Kidney tubule cell (primary cell): ENCODE data around the gene MTHFD1.

Experiments used
- DNase-seq: peaks from one replicate; pipeline ENCODE4 v3.0.0-alpha.2; 2018; ENCODE audit warnings: low spot score

Gene MTHFD1

DNA sequence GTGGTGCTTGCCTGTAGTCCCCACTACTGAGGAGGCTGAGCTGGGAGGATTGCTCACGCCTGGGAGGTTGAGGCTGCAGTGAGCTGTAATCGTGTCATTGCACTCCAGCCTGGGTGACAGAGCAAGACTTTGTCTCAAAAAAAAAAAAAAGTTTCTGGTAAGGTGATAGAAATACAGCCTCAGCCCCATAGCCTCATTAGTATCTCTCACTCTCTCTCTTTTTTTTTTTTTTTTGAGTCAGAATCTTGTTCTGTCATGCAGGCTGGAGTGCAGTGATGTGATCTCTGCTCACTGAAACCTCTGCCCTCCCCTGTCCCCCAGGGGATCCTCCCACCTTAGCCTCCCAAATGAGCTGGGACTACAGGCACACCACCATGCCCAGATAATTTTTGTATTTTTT is 19.2 kb downstream of the MTHFD1 start:
- no peak for DNase-seq

DNA sequence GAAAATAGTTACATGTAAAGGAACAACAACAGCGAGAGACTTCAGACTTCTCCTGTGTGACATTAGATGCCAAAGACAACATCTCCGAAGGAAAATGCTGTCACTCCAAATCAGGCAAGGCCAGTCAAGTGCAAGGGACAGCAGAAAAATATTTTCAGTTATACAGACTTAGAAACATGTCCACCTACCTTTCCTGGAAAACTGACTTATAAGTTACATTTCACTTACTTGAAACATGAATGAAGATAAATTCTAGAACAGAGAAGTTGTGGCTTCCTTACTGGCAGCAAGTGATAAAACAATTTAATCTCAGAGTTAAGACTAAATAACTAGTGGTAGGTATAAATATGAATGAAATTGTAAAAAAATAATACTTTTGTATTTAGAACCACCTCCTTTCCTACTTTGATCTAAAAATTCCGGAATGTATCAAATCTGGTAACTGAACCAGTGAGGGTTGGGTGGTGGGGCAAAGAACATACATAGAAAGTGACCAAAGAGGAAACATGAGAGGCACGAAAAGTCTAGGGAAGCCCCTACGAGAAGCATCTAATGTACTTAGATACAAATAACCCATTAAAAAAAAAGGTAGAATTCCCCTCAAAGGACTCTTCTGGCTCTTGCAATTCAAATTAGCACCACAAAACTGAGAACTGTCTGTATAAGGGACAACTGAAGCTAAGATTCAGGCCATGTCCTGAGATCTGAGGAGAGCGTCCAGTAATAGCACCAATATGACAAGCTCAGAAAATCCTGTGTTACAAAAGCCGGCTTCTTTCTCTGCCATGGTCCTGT is 21.2 kb downstream of the MTHFD1 start:
- no peak for DNase-seq

DNA sequence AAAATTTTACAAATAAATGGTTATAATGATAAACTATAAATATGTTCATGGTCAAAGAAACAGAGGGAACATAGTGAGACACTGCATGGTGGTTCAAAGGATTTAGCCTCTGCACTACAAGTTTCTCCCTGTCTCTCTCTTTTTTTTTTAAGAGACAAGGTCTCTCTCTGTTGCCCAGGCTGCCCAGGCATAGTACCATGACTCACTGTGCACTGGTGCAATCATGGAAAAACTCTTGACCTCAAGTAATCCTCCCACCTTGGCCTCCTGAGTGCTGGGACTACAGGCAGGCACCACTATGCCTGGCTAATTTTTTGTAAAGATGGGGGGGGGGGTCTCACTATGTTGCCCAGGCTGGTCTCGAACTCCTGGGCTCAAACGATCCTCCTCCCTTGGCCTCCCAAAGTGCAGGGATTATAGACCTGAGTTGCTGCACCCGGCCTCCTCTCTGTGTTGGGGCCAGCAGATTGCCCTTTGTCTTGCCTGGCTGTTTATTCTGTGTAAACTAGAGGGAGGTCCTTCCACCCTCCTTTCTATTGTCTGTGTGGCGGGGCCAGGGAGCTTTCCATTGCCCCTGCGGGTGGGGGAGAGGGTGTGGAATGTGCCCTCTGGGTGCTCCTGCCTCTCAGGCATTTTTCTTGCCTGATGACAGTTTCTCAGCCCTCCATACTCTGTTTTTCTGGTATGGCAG is 22.1 kb downstream of the MTHFD1 start:
- peak; percentile 80 for DNase-seq

DNA sequence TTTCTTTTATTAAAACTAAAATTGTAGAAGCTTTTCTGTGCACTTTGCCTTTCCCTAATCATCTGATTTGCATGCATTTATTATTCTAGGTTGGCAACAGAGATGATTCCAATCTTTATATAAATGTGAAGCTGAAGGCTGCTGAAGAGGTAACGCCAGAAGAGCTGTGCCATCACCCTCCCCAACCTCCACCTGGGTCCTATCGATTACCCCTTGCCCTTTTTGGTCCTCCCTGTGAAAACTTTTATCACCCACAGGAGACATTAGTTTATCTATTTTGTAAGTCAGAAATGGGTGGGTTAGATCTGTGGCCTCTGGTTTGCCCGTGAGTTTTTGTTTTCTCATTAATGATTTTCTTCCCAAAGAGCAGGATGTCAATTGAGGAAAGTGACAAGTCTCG is 22.8 kb downstream of the MTHFD1 start:
- no peak for DNase-seq

DNA sequence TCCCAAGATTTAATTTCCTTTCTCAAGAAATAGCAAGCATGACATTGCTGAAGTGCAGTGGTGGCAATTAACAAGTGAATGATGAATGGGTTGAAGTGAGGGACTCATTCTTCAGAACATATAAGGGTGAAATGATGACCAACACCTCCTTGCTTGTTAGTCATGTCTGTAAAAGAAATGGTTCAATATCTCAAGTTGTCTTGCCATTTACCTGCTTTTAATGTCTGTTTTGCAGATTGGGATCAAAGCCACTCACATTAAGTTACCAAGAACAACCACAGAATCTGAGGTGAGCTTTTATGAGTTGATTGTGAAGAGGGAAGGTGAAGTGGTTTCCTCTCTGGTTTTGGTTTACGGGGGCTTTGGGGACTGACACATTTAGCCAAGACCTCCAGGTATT is 24.1 kb downstream of the MTHFD1 start:
- no peak for DNase-seq

DNA sequence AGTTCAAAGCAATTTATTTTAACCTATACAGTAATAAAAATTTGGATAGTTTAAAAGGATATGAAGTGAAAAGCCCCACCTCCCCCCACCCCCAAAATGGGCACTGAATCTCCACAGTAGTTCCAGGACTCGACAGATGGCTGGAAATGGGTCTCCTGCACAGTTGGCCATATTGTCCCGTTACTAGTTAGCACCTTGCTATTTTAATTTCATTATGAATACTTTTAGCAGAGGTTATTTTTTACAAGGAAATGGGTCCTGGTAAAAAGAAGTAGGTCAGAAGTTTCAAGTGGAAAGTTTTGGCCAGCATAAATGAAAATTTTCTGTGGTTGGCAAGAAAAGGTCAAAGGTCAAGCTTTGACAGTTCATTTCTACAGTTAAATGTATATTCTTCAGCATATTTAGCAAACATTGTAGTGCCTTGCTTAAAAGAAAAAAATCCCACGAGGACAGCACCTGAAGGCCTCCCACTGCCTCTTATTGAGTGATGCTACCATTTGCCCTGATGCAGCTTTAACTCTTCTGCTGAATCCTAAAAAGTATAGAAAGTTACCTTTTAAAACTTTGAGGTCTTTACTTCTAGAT is 28.3 kb downstream of the MTHFD1 start:
- DNase-seq, result no peak

DNA sequence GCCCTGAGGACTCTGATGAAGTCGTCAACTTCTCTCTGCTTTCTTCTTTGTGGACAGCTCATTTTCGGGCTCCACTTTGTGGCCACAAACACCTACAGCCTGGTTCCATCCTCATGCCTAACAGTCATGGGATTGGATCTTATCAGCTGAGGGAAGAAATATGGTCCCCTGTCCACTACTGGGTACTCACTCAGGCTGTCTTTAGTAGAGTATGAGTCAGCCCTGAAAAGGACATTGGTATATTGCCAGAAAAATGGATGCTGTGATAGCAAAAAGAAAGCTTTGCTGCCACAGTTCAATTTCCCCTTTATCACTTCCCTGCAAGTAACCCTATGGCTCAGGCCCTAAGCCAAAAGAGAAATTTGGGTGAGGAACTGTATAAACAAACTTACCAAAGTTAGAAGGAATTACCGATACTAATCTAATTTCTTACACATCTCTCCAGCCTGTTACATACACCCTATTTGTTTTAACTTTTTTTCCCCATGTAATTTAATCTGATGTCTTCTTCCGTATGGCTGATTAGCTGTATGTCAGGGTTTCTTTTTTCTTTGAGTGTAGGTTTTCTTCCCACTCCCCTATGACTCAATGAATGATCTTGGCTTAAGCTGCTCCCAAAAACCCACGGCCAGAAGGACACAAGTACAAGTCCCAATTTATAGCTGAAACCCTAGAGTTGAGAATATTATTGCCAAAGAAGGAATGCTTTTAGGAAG is 29.1 kb downstream of the MTHFD1 start:
- DNase-seq, result peak; percentile 4

DNA sequence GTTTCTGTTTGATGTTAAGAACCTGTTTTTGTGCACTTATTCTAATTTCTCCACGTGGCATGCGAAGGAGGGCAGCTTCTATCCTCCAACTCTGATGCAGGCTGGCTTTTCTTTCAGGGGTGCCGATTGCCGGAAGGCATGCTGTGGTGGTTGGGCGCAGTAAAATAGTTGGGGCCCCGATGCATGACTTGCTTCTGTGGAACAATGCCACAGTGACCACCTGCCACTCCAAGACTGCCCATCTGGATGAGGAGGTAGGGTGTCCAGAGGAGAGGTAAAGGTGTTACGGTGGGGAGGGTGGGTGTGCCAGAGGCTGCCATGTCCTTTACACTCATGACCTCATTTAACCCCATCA is 29.6 kb downstream of the MTHFD1 start:
- no peak for DNase-seq

DNA sequence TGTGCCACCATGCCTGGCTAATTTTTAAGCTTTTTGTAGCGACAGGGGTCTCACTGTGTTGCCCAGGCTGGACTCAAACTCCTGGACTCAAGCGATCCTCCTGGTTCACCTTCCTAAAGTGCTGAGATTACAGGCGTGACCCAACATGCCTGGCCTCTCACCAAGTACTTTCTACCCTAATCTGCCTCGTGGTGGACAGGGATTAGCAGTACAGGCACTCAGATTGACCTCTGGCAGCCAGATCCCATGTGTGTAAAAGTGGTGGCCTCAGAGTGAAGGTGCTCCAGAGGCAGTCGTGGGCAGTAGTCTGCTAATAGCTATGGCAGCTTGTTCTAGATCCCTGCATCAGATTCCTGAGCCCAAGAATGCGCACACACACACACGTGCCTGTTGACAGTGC is 30.9 kb downstream of the MTHFD1 start:
- DNase-seq, result no peak

DNA sequence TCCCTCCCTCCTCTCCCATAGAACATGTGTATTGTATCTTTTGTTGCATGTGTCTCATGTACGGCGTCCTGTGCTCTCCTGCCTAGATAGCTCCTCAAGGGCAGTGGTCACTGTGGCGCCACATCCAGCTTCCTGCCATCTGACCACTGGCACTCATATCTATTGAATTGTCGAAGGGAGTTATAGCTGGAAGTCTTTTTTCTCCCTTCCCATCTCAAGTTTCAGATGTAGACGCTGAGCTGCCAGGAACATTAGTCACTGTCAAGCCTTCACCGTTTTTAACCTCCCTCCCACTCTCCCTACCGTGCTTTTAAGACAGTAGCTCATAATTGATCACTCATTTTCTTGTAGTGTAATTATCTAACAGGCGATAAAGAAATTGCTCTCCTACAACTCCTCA is 33.0 kb downstream of the MTHFD1 start:
- peak; percentile 41 for DNase-seq

DNA sequence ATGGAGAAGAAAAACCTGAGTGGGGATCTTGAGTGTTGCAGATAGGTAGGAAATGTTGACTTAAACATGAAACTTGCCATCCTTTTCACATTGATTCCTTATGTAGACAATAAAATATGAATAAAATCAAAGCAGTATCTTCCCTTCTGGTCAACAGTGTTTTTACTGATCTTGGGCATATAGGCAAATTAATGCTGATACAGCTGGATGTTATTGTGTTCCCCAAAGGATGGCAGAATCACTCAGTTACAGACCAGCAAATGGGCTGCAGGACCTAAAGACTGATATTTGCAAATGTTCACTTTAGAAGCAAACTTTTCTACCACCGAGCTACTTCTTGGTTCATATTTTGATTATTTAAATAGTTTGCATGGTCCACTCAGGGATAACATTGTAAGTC is 33.9 kb downstream of the MTHFD1 start:
- DNase-seq, result no peak

DNA sequence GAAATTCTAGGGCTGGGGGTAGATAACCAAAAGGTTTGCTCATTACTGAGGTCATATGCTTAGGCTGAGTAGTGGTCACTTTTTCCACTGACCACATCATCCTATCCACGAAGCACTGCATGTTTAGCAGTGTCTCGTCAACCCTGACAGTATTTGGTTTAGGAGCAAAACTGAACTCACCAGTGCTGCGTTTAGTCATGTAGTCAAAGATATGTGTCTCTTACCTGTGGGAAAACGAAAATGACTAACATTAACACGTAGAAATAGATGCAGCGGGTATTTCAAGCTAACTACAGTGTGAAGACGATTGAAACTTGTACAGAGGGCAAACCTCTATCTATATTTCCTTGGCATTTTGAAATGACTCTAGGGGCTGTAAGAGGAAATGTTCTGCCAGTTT is 34.6 kb downstream of the MTHFD1 start:
- no peak for DNase-seq

DNA sequence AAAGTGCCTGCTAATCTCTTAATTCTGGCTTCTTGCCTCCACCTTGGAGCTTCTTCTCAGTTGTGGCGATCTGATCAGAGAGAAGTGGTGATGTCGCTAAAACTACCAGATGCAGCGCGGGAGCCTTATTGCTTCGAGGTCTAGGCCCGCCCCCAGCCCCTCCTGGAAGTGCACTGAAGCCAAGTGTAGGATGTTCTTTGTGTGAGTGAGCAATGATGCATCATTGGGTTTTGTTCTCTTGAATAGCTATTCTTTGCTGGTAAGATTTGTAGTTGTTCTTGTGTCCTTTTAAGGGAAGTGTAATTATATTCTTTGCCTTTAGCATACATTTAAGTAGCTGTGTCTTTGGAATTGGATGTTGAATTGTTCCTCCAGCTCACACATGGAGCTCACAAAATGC is 35.8 kb downstream of the MTHFD1 start:
- peak; percentile 14 for DNase-seq

DNA sequence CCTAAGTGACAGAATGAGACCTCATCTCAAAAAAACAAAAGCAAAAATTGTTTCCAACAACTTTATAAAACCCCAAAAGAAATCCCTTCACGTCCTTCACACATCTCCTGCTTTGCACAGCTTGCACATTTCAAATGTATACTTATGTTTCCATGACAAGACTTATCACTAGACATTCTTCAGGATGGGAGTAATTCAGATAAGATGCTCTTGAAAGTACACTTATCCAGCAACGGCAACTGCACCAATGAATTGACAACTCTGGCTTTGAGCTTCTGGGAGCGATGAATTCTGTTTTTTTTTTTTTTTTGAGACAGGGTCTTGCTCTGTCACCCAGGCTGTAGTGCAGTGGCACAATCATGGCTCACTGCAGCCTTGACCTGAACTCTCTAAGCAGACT is 46.4 kb downstream of the MTHFD1 start:
- DNase-seq, result no peak

DNA sequence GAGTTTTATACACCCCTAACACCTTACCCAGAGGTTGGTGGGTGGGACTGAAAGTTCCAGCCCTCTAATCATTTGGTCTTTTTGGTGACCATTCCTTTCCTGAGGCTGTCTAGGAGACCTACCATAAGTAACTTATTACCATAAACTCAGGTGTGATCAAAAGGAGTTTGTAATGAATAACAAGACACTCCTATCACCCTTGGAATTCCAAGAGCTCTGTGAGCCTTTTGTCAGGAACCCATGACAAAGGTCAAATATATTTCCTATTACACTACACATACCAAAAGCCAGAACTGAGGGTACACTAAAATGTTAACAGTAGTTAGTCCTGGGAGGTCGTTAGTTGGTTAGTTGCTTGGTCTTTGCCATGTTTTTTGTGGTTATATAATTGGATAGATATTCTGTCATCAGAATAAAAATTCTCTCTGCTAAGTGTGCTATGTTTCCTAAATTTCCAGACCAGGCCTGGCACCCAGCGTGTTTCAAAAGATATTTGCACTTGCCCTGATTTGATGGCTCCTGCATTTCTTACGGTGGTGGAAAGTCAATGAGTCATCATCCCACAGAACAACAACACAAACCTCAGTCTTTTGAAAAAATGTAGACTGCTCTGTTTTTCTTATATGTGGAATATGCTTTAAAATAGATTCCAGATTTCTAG is 50.2 kb downstream of the MTHFD1 start:
- peak; percentile 99 for DNase-seq

DNA sequence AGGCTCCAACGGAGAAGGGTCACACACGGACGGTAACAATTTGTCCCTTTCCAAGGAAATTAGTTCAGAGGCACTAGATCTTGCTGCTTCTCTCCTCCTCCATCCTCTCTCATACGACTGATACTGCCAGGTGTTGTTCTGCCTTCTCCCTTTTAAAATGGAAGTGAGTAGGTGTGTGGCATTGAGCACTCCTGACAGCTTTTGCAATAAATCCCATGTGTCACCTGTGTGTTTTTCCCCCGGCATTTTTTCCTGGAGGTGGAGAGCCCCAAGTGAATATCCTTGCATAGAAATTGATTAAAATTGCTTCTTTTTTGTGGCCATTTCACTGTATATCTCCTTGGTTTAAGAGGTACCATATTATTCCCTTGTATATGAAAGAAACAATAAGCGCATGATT is 51.0 kb downstream of the MTHFD1 start:
- no peak for DNase-seq

DNA sequence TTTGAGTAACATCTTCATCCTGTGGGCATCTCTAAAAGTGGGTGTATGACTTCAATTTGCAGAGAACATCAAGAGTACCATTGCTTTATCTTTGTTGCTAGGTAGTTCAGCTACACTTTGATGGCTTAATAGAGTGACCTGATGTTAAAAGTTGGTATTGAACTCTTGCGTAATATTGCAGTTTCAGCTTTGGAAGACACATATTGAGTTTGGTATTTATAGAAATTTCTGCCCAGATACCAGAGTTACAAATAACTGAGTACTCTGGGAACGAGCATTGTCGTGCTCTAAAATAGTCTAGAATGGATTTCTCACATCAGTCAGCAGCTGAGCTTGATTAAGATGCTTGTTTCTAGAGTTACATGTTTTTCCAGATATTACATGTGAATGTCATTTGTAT is 52.3 kb downstream of the MTHFD1 start:
- DNase-seq, result no peak

DNA sequence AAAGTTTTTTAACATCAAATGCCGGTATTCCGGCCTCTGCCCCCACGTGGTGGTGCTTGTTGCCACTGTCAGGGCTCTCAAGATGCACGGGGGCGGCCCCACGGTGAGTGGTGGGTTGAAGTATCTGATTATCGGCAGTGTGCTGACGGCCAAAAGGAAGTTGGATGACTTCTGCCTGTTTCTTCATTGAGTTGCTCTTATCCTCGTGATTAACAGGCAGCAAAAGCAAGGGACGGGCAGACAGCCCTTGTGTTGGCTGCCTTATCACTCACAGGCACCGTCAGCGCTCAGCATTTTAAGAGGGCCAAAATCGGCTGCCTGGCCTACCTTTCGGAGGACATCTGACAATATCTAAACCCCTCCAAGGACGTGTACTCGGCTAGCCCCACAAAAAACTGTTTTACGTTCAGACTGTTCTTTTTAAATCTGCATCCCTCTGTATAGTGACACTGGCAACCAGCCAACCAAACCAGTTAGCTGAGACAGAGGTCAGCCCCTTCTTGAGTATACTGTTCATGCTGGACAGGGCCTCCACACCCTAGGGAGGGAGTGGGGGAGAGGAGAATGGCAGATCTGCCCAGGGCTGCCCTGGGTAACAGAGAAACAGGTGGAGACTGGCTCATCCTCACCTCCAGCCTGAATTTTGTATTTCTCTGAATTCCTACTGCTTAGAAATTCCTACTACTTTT is 54.3 kb downstream of the MTHFD1 start:
- DNase-seq, result no peak

DNA sequence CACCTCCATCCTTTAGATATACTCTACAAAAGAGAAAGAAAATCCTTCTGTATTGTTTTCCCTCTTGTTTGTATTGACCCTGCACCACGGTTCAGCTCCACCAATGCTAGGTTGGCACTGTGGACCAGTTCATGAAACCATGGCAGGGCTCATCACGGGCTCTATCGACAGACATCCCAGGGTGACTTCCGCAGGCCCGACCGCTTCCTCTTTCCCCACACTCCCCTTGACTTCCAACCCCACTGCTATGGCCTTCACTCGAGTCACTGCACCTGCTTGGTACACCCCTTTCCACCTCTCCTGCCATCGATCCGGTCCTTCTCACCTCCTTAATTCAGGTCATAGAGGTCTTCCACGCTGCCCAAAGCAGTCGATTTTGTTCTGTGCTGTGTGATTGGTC is 56.0 kb downstream of the MTHFD1 start:
- no peak for DNase-seq

DNA sequence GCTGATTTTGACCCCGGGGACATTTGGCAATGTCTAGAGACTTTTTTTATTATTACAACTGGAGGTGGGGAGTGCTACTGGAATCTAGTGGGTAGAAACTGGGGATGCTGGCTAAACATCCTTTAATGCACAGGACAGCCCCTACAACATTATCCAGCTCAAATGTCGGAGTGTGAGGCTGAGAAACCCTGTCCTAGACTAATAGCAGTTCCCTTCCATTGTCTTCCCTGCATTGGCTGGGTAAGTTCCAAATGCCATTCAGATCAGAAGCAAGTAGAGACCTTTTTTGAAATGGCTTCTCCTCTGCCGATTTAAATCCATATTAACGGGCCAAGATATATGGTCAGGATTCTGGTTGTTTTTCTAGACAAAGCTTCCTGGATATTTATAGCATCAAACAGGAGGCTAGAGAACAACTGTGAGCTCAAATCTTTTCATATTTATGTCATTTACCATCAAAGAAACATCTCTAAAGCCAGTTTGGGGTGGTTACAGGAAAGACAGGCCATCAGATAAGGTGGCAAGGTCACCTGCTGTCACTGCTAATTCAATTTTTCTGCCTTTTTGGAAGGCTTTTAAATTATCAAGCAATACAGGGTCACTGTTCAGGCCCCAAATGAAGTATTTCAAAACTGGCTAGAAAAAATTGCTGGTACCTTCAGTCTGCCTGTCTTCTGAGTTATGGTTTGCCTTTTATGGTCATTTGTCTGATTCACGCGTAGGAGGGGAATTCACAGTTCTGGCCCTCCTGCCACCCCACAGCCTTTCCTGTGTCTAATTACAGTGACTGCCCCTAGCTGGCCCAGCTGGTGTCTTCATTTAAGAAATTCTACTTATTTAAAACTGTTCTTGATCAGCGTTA is 57.1 kb downstream of the MTHFD1 start:
- DNase-seq, result peak; percentile 81
